GM23338 (cell line): ENCODE results near the gene CNN2.

Experiments
- CREB1 ChIP-seq: fragments of 250-450 bp; sonication (Bioruptor Pico); IDR thresholded peaks from 2 replicates; pipeline ENCODE4 v1.5.0; 2020; ENCODE audit warnings: low read depth, mild to moderate bottlenecking, moderate library complexity
- EZH2 ChIP-seq: fragments of 200-600 bp; sonication (generic); IDR thresholded peaks from one replicate; pipeline ENCODE4 v1.8.0; 2017; ENCODE audit warnings: antibody characterized with exemption, mild to moderate bottlenecking, low read depth; ENCODE audit not compliant: unreplicated experiment
- EZH2phosphoT487 ChIP-seq: fragments of 200-600 bp; sonication (generic); IDR thresholded peaks from one replicate; pipeline ENCODE4 v1.8.1; 2018; ENCODE audit warnings: antibody characterized with exemption; ENCODE audit not compliant: unreplicated experiment
- JUNB ChIP-seq: IDR thresholded peaks from one replicate; pipeline ENCODE4 v1.6.1; 2016; ENCODE audit warnings: antibody characterized with exemption; ENCODE audit not compliant: unreplicated experiment
- POLR2AphosphoS5 ChIP-seq: IDR thresholded peaks from 2 replicates; pipeline ENCODE4 v1.6.1; 2016; ENCODE audit warnings: antibody characterized with exemption, low read depth
- REST ChIP-seq: IDR thresholded peaks from one replicate; pipeline ENCODE4 v1.6.1; 2018; ENCODE audit warnings: antibody characterized with exemption; ENCODE audit not compliant: unreplicated experiment
- ZNF114 ChIP-seq: fragments of 250-450 bp; sonication (Bioruptor Pico); IDR thresholded peaks from 2 replicates; pipeline ENCODE4 v1.5.0; 2020; ENCODE audit warnings: mild to moderate bottlenecking, moderate library complexity
- ZNF331 ChIP-seq: fragments of 250-450 bp; sonication (Bioruptor Pico); IDR thresholded peaks from 2 replicates; pipeline ENCODE4 v1.5.0; 2020; ENCODE audit warnings: low read depth, mild to moderate bottlenecking, moderate library complexity
- TF ChIP-seq, protein P1 (sequence below), 2 experiments: fragments of 200-600 bp in 1 of 2; sonication (generic) in 1 of 2; conservative IDR thresholded peaks; 2 replicates each; pipeline versions ENCODE4 v1.5.1 to v1.6.1; 2016 to 2017; ENCODE audit warnings: antibody characterized with exemption in 2 of 2, low read depth in 2 of 2, mild to moderate bottlenecking in 2 of 2, moderate library complexity in 1 of 2
- TF ChIP-seq, protein P2 (sequence below): IDR thresholded peaks from 2 replicates; pipeline ENCODE4 v1.6.1; 2016; ENCODE audit warnings: antibody characterized with exemption

- TF ChIP-seq, protein P1, sequence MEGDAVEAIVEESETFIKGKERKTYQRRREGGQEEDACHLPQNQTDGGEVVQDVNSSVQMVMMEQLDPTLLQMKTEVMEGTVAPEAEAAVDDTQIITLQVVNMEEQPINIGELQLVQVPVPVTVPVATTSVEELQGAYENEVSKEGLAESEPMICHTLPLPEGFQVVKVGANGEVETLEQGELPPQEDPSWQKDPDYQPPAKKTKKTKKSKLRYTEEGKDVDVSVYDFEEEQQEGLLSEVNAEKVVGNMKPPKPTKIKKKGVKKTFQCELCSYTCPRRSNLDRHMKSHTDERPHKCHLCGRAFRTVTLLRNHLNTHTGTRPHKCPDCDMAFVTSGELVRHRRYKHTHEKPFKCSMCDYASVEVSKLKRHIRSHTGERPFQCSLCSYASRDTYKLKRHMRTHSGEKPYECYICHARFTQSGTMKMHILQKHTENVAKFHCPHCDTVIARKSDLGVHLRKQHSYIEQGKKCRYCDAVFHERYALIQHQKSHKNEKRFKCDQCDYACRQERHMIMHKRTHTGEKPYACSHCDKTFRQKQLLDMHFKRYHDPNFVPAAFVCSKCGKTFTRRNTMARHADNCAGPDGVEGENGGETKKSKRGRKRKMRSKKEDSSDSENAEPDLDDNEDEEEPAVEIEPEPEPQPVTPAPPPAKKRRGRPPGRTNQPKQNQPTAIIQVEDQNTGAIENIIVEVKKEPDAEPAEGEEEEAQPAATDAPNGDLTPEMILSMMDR (conservative IDR thresholded peaks at IDR 0.05; ENCODE audit: low read depth in 2 of 2): no peak
- TF ChIP-seq REST (no peak), POLR2AphosphoS5 (no peak), EZH2 (no peak), CREB1 (CRISPR knock-in tag) (peak; percentile 96), EZH2phosphoT487 (no peak), JUNB (no peak), ZNF114 (CRISPR knock-in tag) (no peak), ZNF331 (no peak)
- TF ChIP-seq, protein P2, sequence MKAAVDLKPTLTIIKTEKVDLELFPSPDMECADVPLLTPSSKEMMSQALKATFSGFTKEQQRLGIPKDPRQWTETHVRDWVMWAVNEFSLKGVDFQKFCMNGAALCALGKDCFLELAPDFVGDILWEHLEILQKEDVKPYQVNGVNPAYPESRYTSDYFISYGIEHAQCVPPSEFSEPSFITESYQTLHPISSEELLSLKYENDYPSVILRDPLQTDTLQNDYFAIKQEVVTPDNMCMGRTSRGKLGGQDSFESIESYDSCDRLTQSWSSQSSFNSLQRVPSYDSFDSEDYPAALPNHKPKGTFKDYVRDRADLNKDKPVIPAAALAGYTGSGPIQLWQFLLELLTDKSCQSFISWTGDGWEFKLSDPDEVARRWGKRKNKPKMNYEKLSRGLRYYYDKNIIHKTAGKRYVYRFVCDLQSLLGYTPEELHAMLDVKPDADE: no peak
These were observed 30.2 kb upstream of the CNN2 start for GRCh38 chr19:996051-996838.
